Umbilical cord (tissue), 2 donors: Measurements from ENCODE around the gene FAM81A. TPM values are rescaled to one million over a fixed set of nuclear protein-coding genes. Genes with fewer than 3 reads are reported as not detected.
"Not testable (repeated sequence)": the region's sequence is repeated elsewhere in the genome, so short reads cannot be mapped to it uniquely, and the experiment has no call there.

Source experiments
- DNase-seq: peaks from one replicate; pipeline ENCODE4 v3.0.0-alpha.2; 2015; ENCODE audit warnings: low spot score
- total RNA-seq: library from RNA; depleted of rRNA; stranded (reverse); fragments of >200 nt; gene quantifications from one replicate; pipeline ENCODE4 v1.2.3, GENCODE V29; 2014; ENCODE audit warnings: low replicate concordance; ENCODE audit not compliant: insufficient read depth

Gene FAM81A
- total RNA-seq: 4.3 TPM

- DNase-seq: peak; percentile 90
These were observed at the start of gene FAM81A for GRCh38 chr15:59437817-59438624. Gene FAM81A (plus strand): TSS chr15:59438186. CDS start chr15:59458627, 20,441 bp downstream.

- DNase-seq: peak; percentile 48
These were observed 49.3 kb upstream of the FAM81A start for GRCh38 chr15:59388670-59389069.

GRCh38 chr15:59392299-59392698 is 45.7 kb upstream of the FAM81A start:
- no peak for DNase-seq

- no peak for DNase-seq
These were observed 43.8 kb upstream of the FAM81A start for GRCh38 chr15:59394166-59394661.

GRCh38 chr15:59396211-59396610 is 41.8 kb upstream of the FAM81A start:
- DNase-seq: no peak

GRCh38 chr15:59396679-59397078 is 41.3 kb upstream of the FAM81A start:
- no peak for DNase-seq

GRCh38 chr15:59398220-59398619 is 39.8 kb upstream of the FAM81A start:
- no peak for DNase-seq

- peak; percentile 19 for DNase-seq
These were observed 38.4 kb upstream of the FAM81A start for GRCh38 chr15:59399465-59400102.

GRCh38 chr15:59400103-59400813 is 37.7 kb upstream of the FAM81A start:
- no peak for DNase-seq

GRCh38 chr15:59401051-59401823 is 36.7 kb upstream of the FAM81A start:
- DNase-seq: not testable (repeated sequence)

- DNase-seq: no peak
These were observed 36.0 kb upstream of the FAM81A start for GRCh38 chr15:59401824-59402569.

GRCh38 chr15:59405079-59405478 is 32.9 kb upstream of the FAM81A start:
- DNase-seq: no peak

- DNase-seq: no peak
These were observed 31.5 kb upstream of the FAM81A start for GRCh38 chr15:59406446-59406845.

GRCh38 chr15:59407946-59408345 is 30.0 kb upstream of the FAM81A start:
- DNase-seq: no peak

GRCh38 chr15:59410391-59410896 is 27.5 kb upstream of the FAM81A start:
- peak; percentile 56 for DNase-seq

- DNase-seq: no peak
These were observed 24.4 kb upstream of the FAM81A start for GRCh38 chr15:59413577-59413976.

GRCh38 chr15:59416816-59417215 is 21.2 kb upstream of the FAM81A start:
- DNase-seq: no peak

- DNase-seq: no peak
These were observed 18.8 kb upstream of the FAM81A start for GRCh38 chr15:59419170-59419569.

GRCh38 chr15:59420108-59420507 is 17.9 kb upstream of the FAM81A start:
- no peak for DNase-seq

GRCh38 chr15:59420986-59421618 is 16.9 kb upstream of the FAM81A start:
- peak; percentile 43 for DNase-seq
